Neural crest cell (in vitro differentiated cells): ENCODE data around the gene ADD3. TPM values are rescaled to one million over a fixed set of nuclear protein-coding genes. Genes with fewer than 3 reads are reported as not detected.

Experiments
- DNase-seq: peaks from one replicate; pipeline ENCODE4 v3.0.0; 2021; ENCODE audit warnings: low read depth, mixed read lengths, low spot score
- H3K27ac Mint-ChIP-seq: one replicate; pipeline ENCODE4 v1.8.0; 2021; ENCODE audit warnings: mild to moderate bottlenecking, mixed read lengths; ENCODE audit not compliant: unreplicated experiment
- H3K27me3 Mint-ChIP-seq: 2 replicates; pipeline ENCODE4 v1.8.0; 2021; ENCODE audit warnings: low read depth, mild to moderate bottlenecking, mixed read lengths
- H3K36me3 Mint-ChIP-seq: 2 replicates; pipeline ENCODE4 v1.8.0; 2021; ENCODE audit warnings: low read depth, mild to moderate bottlenecking, mixed read lengths
- H3K4me1 Mint-ChIP-seq: 2 replicates; pipeline ENCODE4 v1.8.0; 2021; ENCODE audit warnings: mixed read lengths
- H3K4me3 Mint-ChIP-seq: one replicate; pipeline ENCODE4 v1.8.0; 2021; ENCODE audit warnings: mild to moderate bottlenecking, mixed read lengths
- H3K9me3 Mint-ChIP-seq: 2 replicates; pipeline ENCODE4 v1.8.0; 2021; ENCODE audit warnings: mixed read lengths
- total RNA-seq: library from RNA; stranded (reverse); gene quantifications from 2 replicates; pipeline ENCODE4 v1.2.1, GENCODE V29; 2021
- TF ChIP-seq, protein P1 (sequence below): fragments of 200-600 bp; sonication (generic); conservative IDR thresholded peaks from 2 replicates; pipeline ENCODE4 v1.5.0; 2021; ENCODE audit warnings: antibody characterized with exemption, mild to moderate bottlenecking

The ADD3 gene
- total RNA-seq, 1 donor from 2014 or later: 50.2 TPM

DNA sequence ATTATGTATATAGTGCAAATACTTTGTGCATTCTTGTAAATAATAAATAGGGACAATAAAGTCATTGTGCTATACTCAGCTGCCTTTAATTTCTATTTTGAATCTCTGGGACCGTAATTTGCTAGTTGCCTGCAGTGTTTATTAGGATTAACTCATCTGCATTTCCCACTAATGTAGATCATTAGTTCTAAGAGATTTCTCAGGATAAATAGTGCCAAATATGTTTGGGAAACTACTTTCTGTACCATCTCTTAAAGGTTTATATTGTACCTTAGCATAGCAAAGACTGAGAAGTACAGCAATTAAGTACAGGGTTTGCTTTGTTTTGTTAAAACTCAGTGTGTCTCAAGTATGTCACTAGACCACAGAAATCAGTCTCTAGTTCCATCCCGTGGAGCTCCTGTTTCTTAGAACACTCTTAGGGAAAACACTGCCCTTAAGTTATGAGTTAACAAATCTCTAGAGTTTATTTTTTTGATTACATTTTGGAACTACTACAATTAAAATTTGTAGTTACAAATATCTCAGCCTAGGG lies 26.0 kb downstream of the ADD3 start:
- no peaks in the 10 kb centered on the region for H3K36me3 Mint-ChIP-seq

DNA sequence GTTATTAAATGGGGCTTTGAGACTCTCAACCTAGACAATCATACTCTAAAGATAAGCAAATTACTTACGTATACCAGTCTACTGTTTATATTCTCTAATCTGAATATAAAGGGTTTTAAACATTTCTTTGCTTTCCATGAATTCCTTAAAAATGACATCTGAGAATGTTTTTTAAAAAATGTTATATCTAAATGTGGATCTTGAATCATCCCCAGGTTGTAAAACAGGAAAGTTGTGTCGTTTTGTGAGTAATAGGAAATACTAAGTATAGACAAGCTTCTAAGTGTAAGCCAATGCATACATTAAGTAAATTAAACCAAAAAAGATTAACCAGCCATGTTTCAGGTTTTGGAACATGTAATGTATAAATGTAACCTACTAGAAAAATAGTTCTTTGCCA lies 26.8 kb downstream of the ADD3 start:
- no peaks in the 10 kb centered on the region for H3K36me3 Mint-ChIP-seq
- H3K4me3 Mint-ChIP-seq: no peak overlapping the region
- peaks cover 12% of the 10 kb centered on the region for H3K4me1 Mint-ChIP-seq
- H3K9me3 Mint-ChIP-seq: no peaks in the 10 kb centered on the region
- no peak overlapping the region for H3K27ac Mint-ChIP-seq
- no peaks in the 10 kb centered on the region for H3K27me3 Mint-ChIP-seq
- no peak for DNase-seq
- TF ChIP-seq, protein P1, sequence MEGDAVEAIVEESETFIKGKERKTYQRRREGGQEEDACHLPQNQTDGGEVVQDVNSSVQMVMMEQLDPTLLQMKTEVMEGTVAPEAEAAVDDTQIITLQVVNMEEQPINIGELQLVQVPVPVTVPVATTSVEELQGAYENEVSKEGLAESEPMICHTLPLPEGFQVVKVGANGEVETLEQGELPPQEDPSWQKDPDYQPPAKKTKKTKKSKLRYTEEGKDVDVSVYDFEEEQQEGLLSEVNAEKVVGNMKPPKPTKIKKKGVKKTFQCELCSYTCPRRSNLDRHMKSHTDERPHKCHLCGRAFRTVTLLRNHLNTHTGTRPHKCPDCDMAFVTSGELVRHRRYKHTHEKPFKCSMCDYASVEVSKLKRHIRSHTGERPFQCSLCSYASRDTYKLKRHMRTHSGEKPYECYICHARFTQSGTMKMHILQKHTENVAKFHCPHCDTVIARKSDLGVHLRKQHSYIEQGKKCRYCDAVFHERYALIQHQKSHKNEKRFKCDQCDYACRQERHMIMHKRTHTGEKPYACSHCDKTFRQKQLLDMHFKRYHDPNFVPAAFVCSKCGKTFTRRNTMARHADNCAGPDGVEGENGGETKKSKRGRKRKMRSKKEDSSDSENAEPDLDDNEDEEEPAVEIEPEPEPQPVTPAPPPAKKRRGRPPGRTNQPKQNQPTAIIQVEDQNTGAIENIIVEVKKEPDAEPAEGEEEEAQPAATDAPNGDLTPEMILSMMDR: no peak

More for the DNA sequence above, 26.0 kb downstream of the ADD3 start:
- H3K4me3 Mint-ChIP-seq: no peak overlapping the region
- DNase-seq: no peak
- no peaks in the 10 kb centered on the region for H3K9me3 Mint-ChIP-seq
- no peaks in the 10 kb centered on the region for H3K27me3 Mint-ChIP-seq
- H3K4me1 Mint-ChIP-seq: peaks cover 12% of the 10 kb centered on the region
- no peak overlapping the region for H3K27ac Mint-ChIP-seq
- TF ChIP-seq, protein P1: no peak

DNA sequence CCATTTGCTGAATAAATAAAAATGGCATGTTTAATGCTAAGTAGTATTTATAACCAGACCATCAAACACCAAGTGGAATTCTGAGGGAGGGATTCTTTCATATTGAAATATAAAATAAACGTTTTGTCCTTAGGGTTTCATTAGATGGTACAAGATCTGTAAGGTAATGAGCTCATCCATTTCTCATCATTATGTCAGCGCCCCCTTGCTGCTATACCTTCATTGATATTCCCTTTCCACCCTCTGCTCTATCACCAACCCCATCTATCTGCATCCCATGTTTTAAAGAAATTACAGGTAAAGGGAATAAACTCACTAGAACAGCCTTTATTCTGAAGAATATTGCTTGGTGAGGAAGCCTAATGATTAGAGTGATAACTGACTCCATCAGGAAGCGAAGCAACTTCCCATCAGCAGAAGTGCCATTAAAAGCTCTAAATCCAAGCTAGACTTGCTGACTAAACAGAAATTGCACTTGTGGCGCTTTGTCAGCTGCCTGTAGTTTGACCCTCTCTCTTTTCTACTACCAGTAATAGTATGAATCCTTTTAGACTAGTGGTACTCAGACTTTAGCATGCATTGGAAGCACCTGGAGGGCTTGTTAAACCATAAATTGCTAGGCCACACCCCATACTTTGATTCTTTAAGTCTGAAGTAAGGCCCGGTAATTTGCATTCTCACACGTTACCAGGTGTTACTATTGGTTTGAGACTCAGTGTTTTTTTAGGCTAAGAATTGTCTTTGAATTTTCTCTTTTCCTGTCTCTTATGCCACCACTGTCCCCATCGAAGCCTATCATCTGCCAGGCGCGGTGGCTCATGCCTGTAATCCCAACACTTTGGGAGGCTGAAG lies 27.5 kb downstream of the ADD3 start:
- H3K27me3 Mint-ChIP-seq: no peaks in the 10 kb centered on the region
- H3K27ac Mint-ChIP-seq: no peak overlapping the region
- no peak for DNase-seq
- H3K4me3 Mint-ChIP-seq: no peak overlapping the region
- H3K36me3 Mint-ChIP-seq: no peaks in the 10 kb centered on the region
- H3K9me3 Mint-ChIP-seq: no peaks in the 10 kb centered on the region
- H3K4me1 Mint-ChIP-seq: peaks cover 12% of the 10 kb centered on the region
- TF ChIP-seq, protein P1: no peak

DNA sequence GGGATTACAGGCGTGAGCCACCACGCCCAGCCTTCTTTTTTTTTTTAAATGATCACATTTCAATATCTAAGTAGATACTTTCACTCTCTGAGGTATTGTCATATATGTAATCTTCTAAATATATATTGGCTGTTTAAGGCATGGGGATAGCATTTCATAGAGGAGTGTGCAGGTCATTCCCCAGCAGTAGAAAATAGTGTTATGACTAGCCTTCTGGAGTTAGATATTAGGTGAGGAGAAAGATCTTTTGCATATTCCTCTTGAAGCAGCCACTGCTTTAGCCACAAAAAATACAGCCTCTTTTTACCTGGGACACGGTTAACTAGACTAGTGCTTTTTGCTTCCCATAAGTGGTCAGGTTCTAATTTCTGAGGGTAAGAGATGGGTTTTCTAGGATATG lies 28.9 kb downstream of the ADD3 start:
- no peak for DNase-seq
- Mint-ChIP-seq H3K27me3 (no peaks in the 10 kb centered on the region), H3K27ac (no peak overlapping the region), H3K9me3 (no peaks in the 10 kb centered on the region), H3K36me3 (no peaks in the 10 kb centered on the region), H3K4me3 (no peak overlapping the region), H3K4me1 (peaks cover 12% of the 10 kb centered on the region)
- TF ChIP-seq, protein P1: no peak

DNA sequence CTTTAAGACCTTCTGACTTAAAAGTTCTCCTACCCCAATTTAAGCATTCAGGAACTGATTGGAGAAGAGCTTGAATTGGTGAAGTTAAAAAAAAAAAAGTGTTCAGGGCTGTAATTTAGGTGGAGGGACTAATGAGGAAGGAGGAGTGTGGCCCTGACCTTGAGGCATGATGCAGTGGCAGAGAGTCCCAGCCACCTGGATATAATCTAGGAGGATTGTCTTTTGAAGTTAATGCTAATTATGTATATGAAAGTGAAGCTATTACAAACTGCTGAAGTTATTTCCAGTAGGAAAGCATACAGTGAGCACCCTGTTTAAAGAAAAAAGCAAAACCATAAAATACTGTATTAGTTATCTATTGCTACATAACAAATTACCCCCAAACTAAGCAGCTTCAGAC lies 31.5 kb downstream of the ADD3 start:
- no peak overlapping the region for H3K27ac Mint-ChIP-seq

More for the DNA sequence above, 31.5 kb downstream of the ADD3 start:
- peaks cover 2% of the 10 kb centered on the region for H3K36me3 Mint-ChIP-seq
- H3K4me3 Mint-ChIP-seq: no peak overlapping the region
- DNase-seq: no peak
- peaks cover 3% of the 10 kb centered on the region for H3K9me3 Mint-ChIP-seq
- no peaks in the 10 kb centered on the region for H3K27me3 Mint-ChIP-seq
- TF ChIP-seq, protein P1: no peak
- peaks cover 3% of the 10 kb centered on the region for H3K4me1 Mint-ChIP-seq
